ENCODE results near the gene CTNND2. TPM values are rescaled to one million over a fixed set of nuclear protein-coding genes. Genes with fewer than 3 reads are reported as not detected.

CTNND2 gene
- total RNA-seq, 2 experiments from 2014 or later: not detected

- H3K4me3 Mint-ChIP-seq: no peak overlapping the region
- ChIA-PET CTCF (no interaction called here), POLR2A (no interaction called here)
- H3K4me1 Mint-ChIP-seq (ENCODE audit: low read depth): no peaks in the 10 kb centered on the region
- no peaks in the 10 kb centered on the region for H3K36me3 Mint-ChIP-seq (ENCODE audit: low read depth)
- H3K9me3 Mint-ChIP-seq: no peaks in the 10 kb centered on the region
- no peak for TF ChIP-seq CTCF (IDR thresholded peaks at IDR 0.05)
- no peak for ATAC-seq
- no peaks in the 10 kb centered on the region for H3K27me3 Mint-ChIP-seq
- intact Hi-C loops (cut with micrococcal nuclease): no loop called here
- H3K27ac Mint-ChIP-seq: no peak overlapping the region
- DNase-seq: no peak
Observed at GRCh38 chr5:11197726-11198125, 706.5 kb downstream of the CTNND2 start.

GRCh38 chr5:11191673-11192072 lies 712.6 kb downstream of the CTNND2 start:
- ChIA-PET POLR2A (no interaction called here), CTCF (no interaction called here)
- no peak for DNase-seq
- H3K4me1 Mint-ChIP-seq (ENCODE audit: low read depth): no peaks in the 10 kb centered on the region
- intact Hi-C loops (cut with micrococcal nuclease): no loop called here
- TF ChIP-seq CTCF (IDR thresholded peaks at IDR 0.05): no peak
- H3K9me3 Mint-ChIP-seq: no peaks in the 10 kb centered on the region
- no peaks in the 10 kb centered on the region for H3K36me3 Mint-ChIP-seq (ENCODE audit: low read depth)
- no peak overlapping the region for H3K27ac Mint-ChIP-seq
- ATAC-seq: no peak
- H3K27me3 Mint-ChIP-seq: no peaks in the 10 kb centered on the region
- no peak overlapping the region for H3K4me3 Mint-ChIP-seq

GRCh38 chr5:11182441-11183080 lies 721.7 kb downstream of the CTNND2 start:
- ATAC-seq: peak; percentile 13
- H3K27ac Mint-ChIP-seq: no peak overlapping the region
- H3K4me3 Mint-ChIP-seq: no peak overlapping the region
- TF ChIP-seq CTCF (IDR thresholded peaks at IDR 0.05): peak; percentile 23
- no peaks in the 10 kb centered on the region for H3K9me3 Mint-ChIP-seq
- no peaks in the 10 kb centered on the region for H3K36me3 Mint-ChIP-seq (ENCODE audit: low read depth)
- no peak for DNase-seq
- H3K27me3 Mint-ChIP-seq: peaks cover 2% of the 10 kb centered on the region
- POLR2A ChIA-PET: no interaction called here
- CTCF ChIA-PET: interaction anchor here (1.0 kb wide), 1 partner anchor 9 kb away, joined by 4 read pairs; no protein-coding TSS in a partner anchor
- intact Hi-C loops (cut with micrococcal nuclease): no loop called here
- no peaks in the 10 kb centered on the region for H3K4me1 Mint-ChIP-seq (ENCODE audit: low read depth)

GRCh38 chr5:11181940-11182339 lies 722.3 kb downstream of the CTNND2 start:
- no peak for DNase-seq
- intact Hi-C loops (cut with micrococcal nuclease): no loop called here
- H3K36me3 Mint-ChIP-seq (ENCODE audit: low read depth): no peaks in the 10 kb centered on the region
- no peak overlapping the region for H3K4me3 Mint-ChIP-seq
- no peaks in the 10 kb centered on the region for H3K9me3 Mint-ChIP-seq
- POLR2A ChIA-PET: no interaction called here
- no peak overlapping the region for H3K27ac Mint-ChIP-seq
- CTCF ChIA-PET: interaction anchor here (1.0 to 1.4 kb wide), 2 partner anchors 9 to 193 kb away, joined by 3 to 4 read pairs; no protein-coding TSS in a partner anchor
- no peak for TF ChIP-seq CTCF (IDR thresholded peaks at IDR 0.05)
- H3K4me1 Mint-ChIP-seq (ENCODE audit: low read depth): no peaks in the 10 kb centered on the region
- no peak for ATAC-seq
- peaks cover 2% of the 10 kb centered on the region for H3K27me3 Mint-ChIP-seq

- no peaks in the 10 kb centered on the region for H3K9me3 Mint-ChIP-seq
- DNase-seq: no peak
- H3K27ac Mint-ChIP-seq: no peak overlapping the region
- intact Hi-C loops (cut with micrococcal nuclease): no loop called here
- no peaks in the 10 kb centered on the region for H3K36me3 Mint-ChIP-seq (ENCODE audit: low read depth)
- TF ChIP-seq CTCF (IDR thresholded peaks at IDR 0.05): no peak
- peaks cover 3% of the 10 kb centered on the region for H3K27me3 Mint-ChIP-seq
- ChIA-PET CTCF (interaction anchor here (1.4 kb wide), 1 partner anchor 192 kb away, joined by 3 read pairs; no protein-coding TSS in a partner anchor), POLR2A (no interaction called here)
- no peaks in the 10 kb centered on the region for H3K4me1 Mint-ChIP-seq (ENCODE audit: low read depth)
- no peak overlapping the region for H3K4me3 Mint-ChIP-seq
- no peak for ATAC-seq
Observed at GRCh38 chr5:11180890-11181289, 723.4 kb downstream of the CTNND2 start.

Measured in activated CD8-positive, alpha-beta T cell treated with anti-CD3 and anti-CD28 coated beads for 36 hours (primary cell).